A549 (cell line): ENCODE results near the gene TOR2A. TPM values are rescaled to one million over a fixed set of nuclear protein-coding genes. Genes with fewer than 3 reads are reported as not detected.

ENCODE experiments used
- ATAC-seq, 2 experiments: fragments of 200-7000 bp in 1 of 2; fragments of >200 bp in 1 of 2; cut with Nextera tagmentation in 1 of 2; cut with Tn5 transposase in 1 of 2; 3 replicates each; pipeline versions ENCODE4 v1.8.0 to v1.9.1; 2018 to 2020; ENCODE audit warnings: mild to moderate bottlenecking in 1 of 2, moderate library complexity in 1 of 2
- CTCF ChIA-PET: fragments of 300-600 bp; sonication (Branson Sonifier 250); formaldehyde crosslinking; extraction: SDS; loops from one replicate; lab custom pipeline; 2021; ENCODE audit warnings: antibody characterized with exemption, inconsistent platforms; lab: Yijun Ruan, JAX
- POLR2A ChIA-PET: fragments of 350-600 bp; formaldehyde crosslinking; extraction: SDS; loops from one replicate; lab custom pipeline; 2021; ENCODE audit warnings: antibody characterized with exemption, inconsistent platforms; lab: Yijun Ruan, JAX
- DNase-seq, 2 experiments: peaks; one replicate each; pipeline versions ENCODE4 v3.0.0 to v3.0.0-alpha.2; 2011 to 2016; ENCODE audit warnings: low read depth in 1 of 2, low spot score in 1 of 2
- FAIRE-seq: peaks from 2 replicates; lab custom pipeline; 2011; peaks lifted over from hg19 to GRCh38; lab: Jason Lieb, UNC
- H3K27ac ChIP-seq, 2 experiments: fragments of >200 bp; sonication (Bioruptor Twin); formaldehyde crosslinking; 3 replicates each; pipeline ENCODE4 v1.5.1; 2016 to 2017
- H3K4me1 ChIP-seq: fragments of >200 bp; sonication (Bioruptor Twin); formaldehyde crosslinking; 3 replicates; pipeline ENCODE4 v1.6.1; 2016
- H3K4me2 ChIP-seq: fragments of >200 bp; sonication (Bioruptor Twin); formaldehyde crosslinking; 3 replicates; pipeline ENCODE4 v1.6.1; 2016
- H3K4me3 ChIP-seq: fragments of >200 bp; sonication (Bioruptor Twin); formaldehyde crosslinking; 3 replicates; pipeline ENCODE4 v1.5.1; 2016
- H3K9me3 ChIP-seq: fragments of >200 bp; sonication (Bioruptor Twin); formaldehyde crosslinking; 3 replicates; pipeline ENCODE4 v1.6.1; 2016
- BCL3 ChIP-seq: fragments of >200 bp; sonication (Bioruptor Twin); formaldehyde crosslinking; IDR thresholded peaks from 3 replicates; pipeline ENCODE4 v1.6.1; 2016
- BHLHE40 ChIP-seq: IDR thresholded peaks from 2 replicates; pipeline ENCODE4 v1.6.1; 2012; ENCODE audit warnings: low read depth, low read length, inconsistent platforms
- CHD2 ChIP-seq: fragments of 150-350 bp; IDR thresholded peaks from 2 replicates; pipeline ENCODE4 v1.6.1; 2014; ENCODE audit warnings: low read length; ENCODE audit not compliant: partially characterized antibody
- EHF ChIP-seq: fragments of 250-450 bp; sonication (Bioruptor Pico); IDR thresholded peaks from 2 replicates; pipeline ENCODE4 v1.5.0; 2020; ENCODE audit warnings: mild to moderate bottlenecking
- EHMT2 ChIP-seq: fragments of 200-600 bp; sonication (generic); IDR thresholded peaks from 2 replicates; pipeline ENCODE4 v1.6.1; 2016; ENCODE audit warnings: antibody characterized with exemption, low read depth, mild to moderate bottlenecking, moderate library complexity
- ELK1 ChIP-seq: fragments of 150-350 bp; IDR thresholded peaks from 2 replicates; pipeline ENCODE4 v1.6.1; 2014; ENCODE audit warnings: low read depth, mild to moderate bottlenecking, low read length
- EP300 ChIP-seq, 2 experiments: fragments of >200 bp; sonication (Bioruptor Twin); formaldehyde crosslinking; IDR thresholded peaks; 2 replicates in 1 of 2; 3 replicates in 1 of 2; pipeline ENCODE4 v1.6.1; 2016 to 2017
- ESRRA ChIP-seq: fragments of 150-350 bp; IDR thresholded peaks from 2 replicates; pipeline ENCODE4 v1.6.1; 2014; ENCODE audit warnings: mild to moderate bottlenecking, low read length, borderline replicate concordance
- FOXS1 ChIP-seq: fragments of 250-450 bp; sonication (Bioruptor Pico); IDR thresholded peaks from 2 replicates; pipeline ENCODE4 v1.5.0; 2020; ENCODE audit warnings: mild to moderate bottlenecking, moderate library complexity
- GATA3 ChIP-seq: IDR thresholded peaks from 2 replicates; pipeline ENCODE4 v1.6.1; 2012; ENCODE audit warnings: borderline replicate concordance
- HEYL ChIP-seq: fragments of 250-450 bp; sonication (Bioruptor Pico); IDR thresholded peaks from 2 replicates; pipeline ENCODE4 v1.8.0; 2021; ENCODE audit warnings: mild to moderate bottlenecking, moderate library complexity
- HOXB5 ChIP-seq: fragments of 250-450 bp; sonication (Bioruptor Pico); IDR thresholded peaks from 2 replicates; pipeline ENCODE4 v1.5.0; 2020; ENCODE audit warnings: mild to moderate bottlenecking, moderate library complexity
- JUN ChIP-seq, 2 experiments: fragments of >200 bp; sonication (Bioruptor Twin); formaldehyde crosslinking; IDR thresholded peaks; 2 replicates in 1 of 2; 3 replicates in 1 of 2; pipeline ENCODE4 v1.6.1; 2016 to 2017
- KDM5A ChIP-seq: fragments of 200-600 bp; sonication (generic); IDR thresholded peaks from 2 replicates; pipeline ENCODE4 v1.6.1; 2016; ENCODE audit warnings: antibody characterized with exemption, mild to moderate bottlenecking
- MAFK ChIP-seq: fragments of 450-650 bp; IDR thresholded peaks from 2 replicates; pipeline ENCODE4 v1.6.1; 2014; ENCODE audit not compliant: partially characterized antibody
- MAZ ChIP-seq: fragments of 150-350 bp; IDR thresholded peaks from 2 replicates; pipeline ENCODE4 v1.6.1; 2014; ENCODE audit warnings: antibody characterized with exemption, low read depth, low read length, borderline replicate concordance
- NFE2L2 ChIP-seq: fragments of 150-350 bp; conservative IDR thresholded peaks from 2 replicates; pipeline ENCODE4 v1.6.1; 2014; ENCODE audit warnings: low read length
- PBX3 ChIP-seq: IDR thresholded peaks from 2 replicates; pipeline ENCODE4 v1.6.1; 2012
- PHF8 ChIP-seq: fragments of 200-600 bp; sonication (generic); IDR thresholded peaks from 2 replicates; pipeline ENCODE4 v1.6.1; 2016; ENCODE audit warnings: low read depth, mild to moderate bottlenecking, antibody characterized with exemption, moderate library complexity, borderline replicate concordance
- POLR2A ChIP-seq: IDR thresholded peaks from 2 replicates; pipeline ENCODE4 v1.6.1; 2012; ENCODE audit warnings: mild to moderate bottlenecking, low read length
- POLR2AphosphoS2 ChIP-seq: conservative IDR thresholded peaks from 2 replicates; pipeline ENCODE4 v1.6.1; 2012; ENCODE audit warnings: low read length, improper control_type of control experiment, inconsistent platforms
- RAD21 ChIP-seq, 2 experiments: fragments of >200 bp in 1 of 2; sonication (Bioruptor Twin) in 1 of 2; formaldehyde crosslinking in 1 of 2; IDR thresholded peaks in 1 of 2; conservative IDR thresholded peaks in 1 of 2; 2 replicates in 1 of 2; 3 replicates in 1 of 2; pipeline ENCODE4 v1.6.1; 2012 to 2018; ENCODE audit warnings: inconsistent platforms in 1 of 2
- RARB ChIP-seq: fragments of 250-450 bp; sonication (Bioruptor Pico); IDR thresholded peaks from 2 replicates; pipeline ENCODE4 v1.8.0; 2021; ENCODE audit warnings: mild to moderate bottlenecking, moderate library complexity
- RCOR1 ChIP-seq: fragments of 150-350 bp; IDR thresholded peaks from 2 replicates; pipeline ENCODE4 v1.6.1; 2014; ENCODE audit warnings: antibody characterized with exemption, low read length, low read depth
- RNF2 ChIP-seq: fragments of 200-600 bp; sonication (generic); IDR thresholded peaks from 2 replicates; pipeline ENCODE4 v1.6.1; 2016; ENCODE audit warnings: low read depth, mild to moderate bottlenecking, antibody characterized with exemption, moderate library complexity, borderline replicate concordance
- SMC3 ChIP-seq: fragments of >200 bp; sonication (Bioruptor Twin); formaldehyde crosslinking; IDR thresholded peaks from 3 replicates; pipeline ENCODE4 v1.6.1; 2018; ENCODE audit warnings: inconsistent platforms
- SREBF2 ChIP-seq: fragments of 450-650 bp; IDR thresholded peaks from 2 replicates; pipeline ENCODE4 v1.6.1; 2014; ENCODE audit warnings: mild to moderate bottlenecking, moderate library complexity
- TFCP2L1 ChIP-seq: fragments of 250-450 bp; sonication (Bioruptor Pico); IDR thresholded peaks from 2 replicates; pipeline ENCODE4 v1.5.0; 2021; ENCODE audit warnings: mild to moderate bottlenecking
- USF2 ChIP-seq: fragments of 450-650 bp; IDR thresholded peaks from 2 replicates; pipeline ENCODE4 v1.6.1; 2014; ENCODE audit warnings: antibody characterized with exemption
- ZFP36 ChIP-seq: fragments of 450-650 bp; IDR thresholded peaks from 2 replicates; pipeline ENCODE4 v1.6.1; 2014; ENCODE audit warnings: borderline replicate concordance; ENCODE audit not compliant: partially characterized antibody
- ZNF302 ChIP-seq: fragments of 250-450 bp; sonication (Bioruptor Pico); IDR thresholded peaks from 2 replicates; pipeline ENCODE4 v1.9.0; 2021; ENCODE audit warnings: inconsistent platforms, mild to moderate bottlenecking, moderate library complexity
- WGBS: methylation state at CpG from one replicate; pipeline ENCODE4 v1.1.6; 2017; ENCODE audit errors: missing lambda C conversion rate; 5-methylcytosine and 5-hydroxymethylcytosine counted together
- polyA plus RNA-seq, 4 experiments: library from polyadenylated mRNA; depleted of rRNA in 3 of 4; stranded (reverse); fragments of >200 nt; fragmentation: RNase III in 1 of 4; extraction: RNeasy Plus Mini Kit Qiagen cat#74134 plus additional on column Dnase treatment in 1 of 4; gene quantifications; 2 replicates in 3 of 4; 3 replicates in 1 of 4; pipeline ENCODE4 v1.2.3, GENCODE V29; 2011 to 2017
- TF ChIP-seq, protein P1 (sequence below): fragments of >200 bp; sonication (Bioruptor Twin); formaldehyde crosslinking; IDR thresholded peaks from 2 replicates; pipeline ENCODE4 v1.6.1; 2016

The TOR2A gene
- polyA plus RNA-seq, 2 of the 4 experiments (the other 2 are of a cell fraction), result 4.9 to 9.6 TPM

DNA sequence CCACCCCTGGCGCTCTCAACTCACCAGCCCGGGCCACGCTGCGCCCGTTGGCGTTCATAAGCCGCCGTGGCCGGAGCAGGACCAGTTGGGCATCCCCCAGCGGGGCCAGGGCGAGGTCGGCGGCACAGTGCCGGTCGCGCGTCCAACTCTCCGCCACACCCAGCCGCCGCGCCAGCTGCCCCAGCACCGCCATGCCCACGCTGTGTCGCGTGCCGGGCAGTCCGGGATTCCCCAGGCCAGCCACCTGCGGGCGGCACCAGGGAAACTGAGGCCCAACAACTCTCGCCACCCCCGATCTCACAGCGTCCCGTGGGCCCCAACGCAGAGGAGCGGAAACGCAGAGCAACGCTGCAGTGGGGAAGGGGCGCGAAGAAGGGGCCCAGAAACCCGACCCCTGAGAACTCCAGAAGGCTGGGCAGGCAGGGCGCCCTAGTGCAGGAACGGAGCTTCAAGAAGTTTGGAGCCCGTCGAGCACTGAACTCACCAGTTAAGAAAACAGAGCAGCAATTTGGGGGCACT lies 20.1 kb downstream of the TOR2A start:
- DNase-seq (no peak), FAIRE-seq (no peak), ATAC-seq (peak; percentile 32 to 49; a peak in 5 of 6 replicates)
- Histone ChIP-seq H3K27ac (peak overlapping the region; percentile 73 to 79), H3K4me2 (peak overlapping the region; percentile 94), H3K9me3 (no peaks in the 10 kb centered on the region), H3K4me3 (peak overlapping the region; percentile 68), H3K4me1 (peaks cover 11% of the 10 kb centered on the region; the same call in 1 of the 3 replicates)
- CTCF ChIA-PET, result interaction anchor here (0.9 to 7.4 kb wide), 7 partner anchors 9 to 125 kb away, joined by 3 to 63 read pairs (median 4); partner anchors contain the start of genes CDK9, CFAP157 and TOR2A
- POLR2A ChIA-PET, result interaction anchor here (0.8 to 2.0 kb wide), 3 partner anchors 20 to 104 kb away, joined by 3 to 6 read pairs (median 4); partner anchors contain the start of genes STXBP1 and TOR2A
- WGBS, result 0% methylated on average over 20 of the region's 44 CpGs
- TF ChIP-seq KDM5A, result no peak
- TF ChIP-seq, protein P1, sequence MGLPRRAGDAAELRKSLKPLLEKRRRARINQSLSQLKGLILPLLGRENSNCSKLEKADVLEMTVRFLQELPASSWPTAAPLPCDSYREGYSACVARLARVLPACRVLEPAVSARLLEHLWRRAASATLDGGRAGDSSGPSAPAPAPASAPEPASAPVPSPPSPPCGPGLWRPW, result no peak
- TF ChIP-seq SMC3, result no peak
- no peak for TF ChIP-seq HOXB5 (CRISPR knock-in tag)
- no peak for TF ChIP-seq CHD2
- TF ChIP-seq RAD21 (conservative IDR thresholded peaks at IDR 0.05 in 1 of 2, IDR thresholded peaks at IDR 0.05 in 1 of 2), result no peak
- no peak for TF ChIP-seq HEYL (CRISPR knock-in tag)
- no peak for TF ChIP-seq POLR2A
- no peak for TF ChIP-seq USF2
- no peak for TF ChIP-seq BHLHE40
- TF ChIP-seq EHF (CRISPR knock-in tag), result no peak
- no peak for TF ChIP-seq NFE2L2
- TF ChIP-seq RNF2, result no peak
- no peak for TF ChIP-seq FOXS1 (CRISPR knock-in tag)
- TF ChIP-seq EP300 (IDR thresholded peaks at IDR 0.05), result no peak
- no peak for TF ChIP-seq PHF8
- TF ChIP-seq RCOR1, result no peak
- no peak for TF ChIP-seq TFCP2L1
- no peak for TF ChIP-seq ELK1

GRCh38 chr9:127714020-127714750 lies 20.9 kb downstream of the TOR2A start:
- WGBS, result 67% methylated on average over 16 of the region's 19 CpGs
- Histone ChIP-seq H3K4me1 (peaks cover 10% of the 10 kb centered on the region; the same call in 1 of the 3 replicates), H3K9me3 (no peaks in the 10 kb centered on the region), H3K27ac (peak overlapping the region; percentile 73 to 79; a peak in 5 of 6 replicates), H3K4me3 (peak overlapping the region; percentile 68), H3K4me2 (peak overlapping the region; percentile 94)
- FAIRE-seq, result no peak
- ChIA-PET CTCF (interaction anchor here (0.9 to 7.4 kb wide), 7 partner anchors 10 to 209 kb away, joined by 3 to 63 read pairs (median 3); partner anchors contain the start of genes CDK9 and TOR2A), POLR2A (interaction anchor here (2.0 kb wide), 1 partner anchor 103 kb away, joined by 6 read pairs; the partner anchor contains the start of gene STXBP1)
- ATAC-seq, result peak in 1 of 2 experiments; percentile 14; a peak in 3 of 6 replicates
- no peak for DNase-seq
- TF ChIP-seq POLR2AphosphoS2 (no peak), BCL3 (no peak), ZNF302 (CRISPR knock-in tag) (no peak), ESRRA (no peak), ZFP36 (no peak), SREBF2 (no peak), JUN (IDR thresholded peaks at IDR 0.05) (no peak), EHMT2 (no peak), TFCP2L1 (no peak), EHF (CRISPR knock-in tag) (no peak), GATA3 (no peak), RARB (CRISPR knock-in tag) (no peak), MAFK (no peak), CHD2 (no peak), PBX3 (no peak), MAZ (no peak)
- TF ChIP-seq, protein P1, result no peak
